Stimulated activated naive CD4-positive, alpha-beta T cell (primary cell): ENCODE measurements around the gene TMEM204.

Experiments used
- DNase-seq, 6 experiments: peaks; one replicate each; lab custom pipeline; 2025; lab: John Stamatoyannopoulos, UW

TMEM204 gene

DNA sequence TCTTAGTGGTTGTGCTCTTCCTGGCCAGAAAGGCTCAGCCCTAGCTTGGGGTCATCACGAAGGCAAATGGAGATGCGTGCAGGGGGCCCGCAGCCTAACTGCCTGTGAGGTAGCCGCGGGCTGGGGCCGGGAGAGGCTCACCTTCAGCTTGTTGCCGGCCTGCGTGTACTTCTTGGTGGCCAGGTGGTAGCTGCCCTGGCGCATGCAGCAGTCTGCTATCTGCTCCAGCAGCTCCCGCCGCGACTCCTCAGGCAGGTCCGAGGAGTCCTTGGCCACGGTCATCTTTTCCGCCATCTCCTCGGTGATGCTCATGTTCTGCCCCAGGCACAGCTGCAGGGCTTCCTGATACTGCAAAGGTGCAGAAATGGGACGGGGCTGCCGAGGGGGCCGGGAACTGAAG is 13.0 kb upstream of the TMEM204 start:
- DNase-seq = no peak

DNA sequence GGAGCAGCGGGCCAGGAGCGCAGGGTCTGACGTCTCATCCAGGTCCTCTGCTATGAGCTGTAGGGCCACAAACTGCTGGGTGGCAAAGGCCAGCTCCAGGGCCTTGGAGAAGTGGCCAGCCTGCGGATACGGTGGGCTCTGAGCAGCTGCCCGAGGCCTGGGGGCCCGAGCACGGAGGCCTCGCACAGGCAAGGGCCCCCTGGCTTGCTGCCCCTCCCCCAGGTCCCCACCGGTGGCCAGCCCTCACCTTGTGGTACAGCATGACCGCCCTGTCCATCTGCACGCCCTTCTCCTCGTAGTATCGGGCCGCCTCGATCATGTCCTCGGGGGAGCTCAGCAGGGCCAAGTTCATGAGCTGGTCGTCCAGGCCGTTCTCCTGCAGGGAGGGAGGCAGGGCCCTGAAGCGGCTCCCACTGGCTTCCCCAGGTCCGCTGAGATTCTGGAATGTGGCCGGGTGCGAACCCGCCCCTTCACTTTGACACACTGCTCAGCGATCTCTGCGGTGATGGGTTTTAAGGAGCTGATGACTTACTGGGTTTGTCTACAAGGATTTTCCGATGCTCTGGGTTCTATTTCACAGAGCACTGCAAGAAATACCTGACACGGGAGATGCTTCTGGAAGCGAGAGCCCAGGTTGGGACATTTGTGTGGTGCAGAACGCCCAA is 9.8 kb upstream of the TMEM204 start:
- DNase-seq = no peak

DNA sequence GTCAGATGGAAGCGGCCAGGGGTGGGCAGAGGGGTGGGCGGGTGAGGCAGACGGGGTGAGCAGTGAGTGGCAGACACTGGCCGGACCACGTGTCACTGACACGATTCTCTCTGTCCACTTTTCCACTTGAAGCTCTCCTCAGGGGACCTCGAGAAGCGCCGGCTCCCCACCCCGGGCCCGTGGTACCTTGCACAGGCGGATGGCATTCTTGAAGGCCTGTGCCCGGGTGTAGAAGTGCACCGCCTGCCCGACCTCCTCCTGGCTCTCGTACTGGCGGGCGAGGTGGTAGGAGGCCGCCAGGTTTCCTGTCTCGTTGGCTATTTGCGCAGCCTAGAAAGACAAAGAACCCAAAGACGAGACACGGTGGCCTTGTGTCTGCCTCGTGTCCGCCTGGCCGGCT is 9.1 kb upstream of the TMEM204 start:
- DNase-seq = no peak

DNA sequence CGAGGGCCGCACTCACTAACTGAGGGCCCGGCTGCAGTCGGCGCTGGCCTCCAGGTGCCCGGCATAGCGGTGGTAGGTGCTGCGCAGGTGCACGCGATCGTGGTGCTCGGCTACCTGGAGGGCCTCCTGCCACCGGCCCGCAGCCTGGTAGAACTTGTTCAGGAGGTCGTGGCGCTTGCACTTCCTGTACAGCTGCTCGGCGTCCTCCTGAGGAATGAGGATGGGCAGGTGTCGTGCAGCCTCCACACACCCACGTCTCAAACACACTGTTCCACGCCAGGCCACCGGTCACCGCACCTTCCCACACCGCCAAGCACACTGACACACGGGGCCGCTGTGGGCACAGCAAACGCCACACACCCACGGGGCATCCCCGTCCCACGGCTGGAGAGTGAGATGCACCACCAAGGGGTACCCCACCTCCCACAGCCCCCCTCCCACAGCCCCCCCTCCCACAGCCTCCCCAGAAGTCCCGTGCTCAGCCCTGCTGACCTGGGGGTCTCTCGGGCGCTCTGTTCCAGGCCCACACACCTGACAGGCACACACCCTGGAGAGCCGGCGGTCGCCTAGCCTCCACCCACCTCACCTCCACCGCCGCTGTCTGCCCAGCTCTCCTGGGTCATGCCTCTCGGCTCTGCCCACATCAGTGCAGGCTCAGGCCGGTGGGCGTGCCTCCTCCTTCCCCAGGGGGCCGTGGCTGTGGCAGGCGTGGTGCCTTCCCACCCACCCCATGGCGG is 7.4 kb upstream of the TMEM204 start:
- peak in 3 of 6 experiments; percentile 16 to 35 (median 27) for DNase-seq

DNA sequence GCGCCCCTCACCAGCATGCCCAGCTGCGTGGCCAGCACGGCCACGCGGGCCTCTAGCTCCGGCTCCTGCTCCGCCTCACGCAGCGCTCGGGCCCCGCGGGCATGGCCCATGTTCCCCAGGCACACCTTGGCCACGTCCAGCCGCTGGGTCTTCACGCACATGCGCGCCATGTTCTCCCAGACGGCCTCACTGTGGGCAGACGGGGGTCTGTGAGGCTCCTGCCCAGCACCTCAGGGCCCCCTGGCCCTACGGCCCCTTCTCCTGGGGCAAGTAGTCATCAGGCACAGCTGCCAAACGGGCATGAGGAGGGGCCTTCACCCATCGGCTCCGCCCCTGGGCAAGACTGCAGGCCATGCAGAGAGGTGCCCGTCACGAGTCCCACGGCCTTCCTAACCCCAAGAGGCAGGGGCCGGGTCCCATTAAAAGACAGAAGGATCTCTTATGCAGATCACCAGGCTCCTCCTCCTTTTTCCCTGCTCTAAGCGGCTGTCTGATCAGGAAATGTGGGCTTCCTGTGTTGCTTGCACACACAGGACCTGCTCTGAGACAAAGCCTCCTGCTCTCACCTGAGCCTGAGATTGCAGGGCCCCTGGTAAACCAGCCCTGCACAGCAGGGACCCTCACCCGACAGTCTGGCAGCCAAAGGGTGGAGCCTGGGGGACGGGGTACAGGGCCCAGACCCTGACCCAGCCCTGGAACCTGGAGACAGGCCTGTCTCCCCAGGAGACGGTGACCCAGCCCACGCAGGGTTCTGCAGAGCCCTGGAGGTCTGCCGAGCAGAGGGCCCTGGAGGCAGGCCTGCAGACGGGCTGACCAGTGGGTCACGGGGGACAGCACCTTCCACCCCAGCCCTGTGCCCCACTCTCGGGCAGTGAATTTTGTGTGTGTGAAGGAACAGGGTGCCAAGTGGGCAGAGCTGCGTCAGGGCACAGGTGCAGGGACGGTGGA is 6.6 kb upstream of the TMEM204 start:
- peak; percentile 20 to 62 (median 27) for DNase-seq

DNA sequence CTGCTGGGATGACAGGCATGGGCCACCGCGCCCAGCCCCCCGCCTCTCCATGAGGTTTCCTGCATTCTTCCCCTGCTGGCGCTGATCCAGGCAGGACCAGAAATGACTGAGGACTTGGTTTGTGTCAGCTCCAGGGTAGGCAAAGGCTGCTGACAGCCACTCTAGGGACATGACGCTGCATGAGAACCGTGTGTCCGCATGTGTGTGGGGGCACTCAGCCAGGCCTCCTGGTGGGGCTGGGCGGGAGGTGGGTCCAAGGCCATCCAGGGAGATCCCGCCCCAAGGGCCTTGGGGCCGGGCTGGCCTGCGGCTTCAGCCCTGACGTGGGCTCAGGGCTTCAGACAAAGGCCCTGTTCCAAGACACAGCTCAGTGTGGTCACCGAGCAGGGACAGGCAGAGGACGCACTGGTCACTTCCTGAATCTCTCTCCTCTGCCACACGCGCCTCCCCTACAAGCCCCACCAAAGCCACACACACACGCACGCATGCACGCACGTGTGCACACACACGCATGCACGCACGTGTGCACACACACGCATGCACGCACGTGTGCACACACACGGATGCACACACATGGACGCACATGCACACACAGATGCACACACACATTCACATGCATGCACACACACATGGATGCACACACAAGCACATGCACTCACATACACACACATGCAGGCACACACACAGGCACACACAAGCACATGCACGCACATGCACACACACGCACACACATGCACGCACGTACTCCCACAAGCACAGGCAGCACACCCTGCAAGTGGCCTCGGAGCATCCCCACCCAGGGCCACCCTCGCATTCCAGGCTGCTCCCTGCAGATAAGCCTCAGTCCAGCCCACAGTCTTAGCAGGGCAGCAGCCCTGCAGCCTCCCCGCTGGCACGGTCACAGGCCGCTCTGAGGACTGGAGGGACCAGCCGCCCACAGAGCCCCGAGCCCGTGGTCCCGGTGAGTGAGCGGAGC is 5.3 kb upstream of the TMEM204 start:
- DNase-seq = no peak

DNA sequence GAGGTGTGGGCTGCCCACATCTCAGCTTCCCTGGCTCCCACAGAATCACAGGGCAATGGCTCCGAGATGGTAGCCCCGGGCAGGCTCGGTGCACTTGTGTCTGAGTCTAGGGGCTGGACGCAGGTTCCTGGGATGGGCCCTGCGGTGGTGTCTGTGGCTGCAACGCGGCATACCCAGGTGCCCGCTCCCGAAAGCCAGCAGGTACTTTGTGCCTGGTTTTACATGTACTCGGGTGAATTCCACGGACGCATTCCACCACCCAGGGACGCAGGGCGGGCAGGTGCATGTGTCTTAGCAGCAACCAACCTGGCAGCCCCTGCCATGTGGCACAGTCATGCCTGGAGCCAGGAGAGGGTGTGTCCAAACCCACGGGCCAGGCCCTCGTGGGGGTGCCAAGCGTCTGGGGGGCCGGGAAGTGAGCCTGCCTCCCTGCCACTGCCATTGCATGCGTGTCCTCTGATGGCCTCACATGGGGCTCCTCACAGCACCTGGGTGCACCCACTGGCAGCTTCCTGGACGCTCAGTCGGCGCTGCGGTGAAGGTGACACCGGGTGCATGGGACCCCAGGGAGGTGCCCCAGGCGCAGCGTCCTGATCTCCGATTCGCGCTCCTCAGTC is 4.4 kb upstream of the TMEM204 start:
- no peak for DNase-seq

DNA sequence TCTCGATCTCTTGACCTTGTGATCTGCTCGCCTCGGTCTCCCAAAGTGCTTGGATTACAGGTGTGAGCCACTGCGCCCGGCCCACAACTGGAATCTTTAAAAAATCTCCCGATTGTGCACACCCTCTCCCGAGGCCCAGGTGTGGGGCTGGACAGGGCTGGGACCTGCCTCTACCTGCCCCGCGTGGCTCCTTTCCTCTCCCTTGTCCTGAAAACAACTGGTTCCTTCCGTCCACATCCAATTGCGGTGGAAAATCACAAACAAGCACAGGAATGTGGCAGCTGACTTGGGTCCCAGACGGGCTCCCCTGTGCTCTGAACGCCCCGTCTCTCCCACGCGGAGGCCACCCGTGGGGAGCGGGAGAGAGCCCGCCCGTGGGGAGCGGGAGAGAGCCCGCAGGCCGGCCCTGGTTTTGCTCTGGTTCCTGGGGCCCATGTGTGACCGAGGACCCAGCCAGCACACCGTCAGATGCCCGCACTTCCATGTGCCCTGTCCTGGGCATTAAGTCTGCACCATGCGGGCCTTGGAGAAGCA is 3.0 kb upstream of the TMEM204 start:
- DNase-seq = no peak

DNA sequence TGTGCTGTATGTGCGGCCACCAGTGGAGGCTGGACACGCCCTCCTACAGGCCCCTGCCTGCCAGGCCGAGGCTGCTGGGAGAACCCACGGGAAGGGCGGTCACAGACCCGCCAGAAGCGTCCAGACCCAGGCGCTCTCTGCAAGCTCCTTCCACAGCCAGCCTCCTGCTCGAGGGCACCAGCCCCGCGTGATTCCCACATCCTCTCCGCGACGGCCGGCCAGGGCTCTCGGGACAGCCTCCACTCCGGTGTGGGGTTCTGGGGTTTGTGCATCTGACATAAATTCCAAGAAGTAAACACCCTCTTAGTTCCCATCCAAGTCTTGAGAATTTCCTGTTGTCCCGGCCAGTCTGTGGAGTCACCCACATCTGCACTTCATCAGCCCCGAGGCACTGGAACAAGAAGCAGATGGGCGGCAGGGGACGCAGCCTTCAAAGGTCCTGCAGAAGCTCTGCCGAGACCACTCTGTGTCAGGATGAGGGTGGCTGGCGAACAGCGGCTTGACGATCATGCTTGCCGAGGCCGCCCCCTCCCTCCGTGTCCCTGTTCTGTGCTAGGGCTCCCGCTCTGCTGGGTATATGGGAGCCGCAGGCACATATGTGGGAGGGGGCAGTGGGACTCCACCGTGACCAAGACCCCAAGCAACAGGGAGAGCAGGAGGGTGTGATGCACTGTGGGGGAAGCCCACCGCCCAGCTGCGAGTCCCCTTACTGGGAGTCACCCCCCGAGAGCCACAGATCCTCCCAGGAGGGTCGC is 2.4 kb upstream of the TMEM204 start:
- no peak for DNase-seq

DNA sequence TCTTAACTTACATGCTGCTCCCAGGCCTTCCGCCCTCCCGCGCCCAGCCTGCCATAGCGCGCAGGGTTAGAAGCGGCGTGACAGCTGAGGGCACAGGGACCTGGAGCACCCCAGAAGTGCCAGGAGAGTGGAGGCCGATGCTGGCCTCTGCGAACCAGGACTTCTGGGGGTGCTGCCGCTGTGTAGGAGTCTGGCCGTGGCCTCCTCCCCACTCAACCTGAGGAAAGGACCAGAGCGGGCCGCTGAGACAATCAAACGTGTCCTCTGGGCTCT is 1.9 kb upstream of the TMEM204 start:
- no peak for DNase-seq

DNA sequence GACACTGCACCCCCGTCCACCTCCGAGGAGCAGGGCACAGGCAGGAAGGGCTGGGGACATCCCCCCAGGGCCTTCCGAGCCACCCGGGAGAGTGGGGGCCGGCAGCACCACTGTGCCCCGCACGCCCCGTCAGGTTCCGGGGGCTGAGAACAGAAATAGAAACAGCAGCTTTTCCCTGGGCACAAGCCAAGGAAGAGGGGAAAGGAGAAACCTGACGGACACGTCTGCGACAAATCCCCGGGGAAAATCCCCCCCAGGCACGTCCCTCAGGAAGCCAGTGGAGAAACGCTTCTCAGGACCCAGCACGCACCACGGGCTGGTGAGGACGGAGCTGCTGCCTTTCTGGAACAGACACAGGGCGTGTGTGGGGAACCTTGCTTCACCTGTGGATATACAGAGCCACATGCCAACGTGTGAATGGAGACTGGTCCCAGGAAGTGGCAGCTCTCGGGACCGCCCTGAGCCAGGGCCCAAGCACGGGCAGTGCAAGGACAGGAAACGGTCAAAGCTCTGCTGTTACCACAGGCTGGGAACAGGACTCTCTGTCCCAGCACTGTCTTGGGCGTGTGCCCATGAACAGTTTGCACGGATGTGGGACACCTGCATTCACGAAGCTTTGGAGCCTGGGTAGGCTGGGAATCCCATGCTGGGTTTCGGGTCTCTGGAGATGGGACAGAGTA is 1.2 kb upstream of the TMEM204 start:
- no peak for DNase-seq

DNA sequence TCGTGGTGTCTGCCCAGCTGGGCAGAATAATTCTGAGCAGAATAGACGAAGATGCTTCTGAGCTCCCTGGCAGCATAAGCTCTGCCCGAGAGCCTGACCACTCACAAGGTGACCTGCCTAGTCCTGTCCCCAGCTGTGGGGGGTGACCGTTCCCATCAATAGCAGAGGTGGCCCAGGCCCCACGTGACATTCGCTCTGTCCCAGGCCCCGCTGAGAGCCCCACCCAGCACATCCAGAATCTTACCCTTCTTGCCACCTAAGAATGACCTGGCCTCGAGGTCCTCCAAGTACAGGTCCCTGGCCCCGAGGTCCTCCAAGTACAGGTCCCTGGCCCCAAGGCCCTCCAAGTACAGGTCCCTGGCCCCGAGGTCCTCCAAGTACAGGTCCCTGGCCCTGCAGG is 695 bp upstream of the TMEM204 start:
- DNase-seq = no peak

DNA sequence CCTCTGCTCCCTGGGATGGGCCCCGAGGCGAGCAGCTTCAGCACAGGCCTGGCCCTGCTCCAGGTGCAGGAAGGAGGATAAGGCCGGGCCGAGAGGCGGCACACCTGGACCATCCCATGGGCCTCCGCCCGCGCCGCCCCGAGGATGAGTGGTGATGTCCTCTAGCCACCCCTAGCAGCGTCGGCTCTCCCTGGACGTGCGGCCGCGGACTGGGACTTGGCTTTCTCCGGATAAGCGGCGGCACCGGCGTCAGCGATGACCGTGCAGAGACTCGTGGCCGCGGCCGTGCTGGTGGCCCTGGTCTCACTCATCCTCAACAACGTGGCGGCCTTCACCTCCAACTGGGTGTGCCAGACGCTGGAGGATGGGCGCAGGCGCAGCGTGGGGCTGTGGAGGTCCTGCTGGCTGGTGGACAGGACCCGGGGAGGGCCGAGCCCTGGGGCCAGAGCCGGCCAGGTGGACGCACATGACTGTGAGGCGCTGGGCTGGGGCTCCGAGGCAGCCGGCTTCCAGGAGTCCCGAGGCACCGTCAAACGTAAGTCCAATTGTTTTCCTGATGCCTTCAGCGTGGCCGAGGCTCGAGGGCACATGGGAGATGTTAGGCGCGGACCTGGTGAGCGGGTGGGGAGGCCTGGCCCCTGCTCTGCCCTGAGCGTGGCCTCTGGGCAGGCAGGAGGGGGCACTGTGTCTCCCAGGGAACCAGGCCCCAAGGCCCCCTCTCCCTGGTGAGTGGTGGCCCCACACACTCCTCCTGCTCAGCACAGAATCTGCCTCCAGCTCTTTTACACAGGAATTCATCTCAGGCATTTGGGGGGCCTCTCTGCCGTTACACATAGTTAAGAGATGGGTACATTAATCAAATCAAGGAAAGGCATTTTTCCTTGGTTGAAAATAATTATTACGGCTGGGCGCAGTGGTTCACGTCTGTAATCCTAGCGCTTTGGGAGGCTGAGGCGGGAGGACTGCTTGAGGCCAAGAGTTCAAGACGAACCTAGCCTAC is 855 bp downstream of the TMEM204 start:
- no peak for DNase-seq

DNA sequence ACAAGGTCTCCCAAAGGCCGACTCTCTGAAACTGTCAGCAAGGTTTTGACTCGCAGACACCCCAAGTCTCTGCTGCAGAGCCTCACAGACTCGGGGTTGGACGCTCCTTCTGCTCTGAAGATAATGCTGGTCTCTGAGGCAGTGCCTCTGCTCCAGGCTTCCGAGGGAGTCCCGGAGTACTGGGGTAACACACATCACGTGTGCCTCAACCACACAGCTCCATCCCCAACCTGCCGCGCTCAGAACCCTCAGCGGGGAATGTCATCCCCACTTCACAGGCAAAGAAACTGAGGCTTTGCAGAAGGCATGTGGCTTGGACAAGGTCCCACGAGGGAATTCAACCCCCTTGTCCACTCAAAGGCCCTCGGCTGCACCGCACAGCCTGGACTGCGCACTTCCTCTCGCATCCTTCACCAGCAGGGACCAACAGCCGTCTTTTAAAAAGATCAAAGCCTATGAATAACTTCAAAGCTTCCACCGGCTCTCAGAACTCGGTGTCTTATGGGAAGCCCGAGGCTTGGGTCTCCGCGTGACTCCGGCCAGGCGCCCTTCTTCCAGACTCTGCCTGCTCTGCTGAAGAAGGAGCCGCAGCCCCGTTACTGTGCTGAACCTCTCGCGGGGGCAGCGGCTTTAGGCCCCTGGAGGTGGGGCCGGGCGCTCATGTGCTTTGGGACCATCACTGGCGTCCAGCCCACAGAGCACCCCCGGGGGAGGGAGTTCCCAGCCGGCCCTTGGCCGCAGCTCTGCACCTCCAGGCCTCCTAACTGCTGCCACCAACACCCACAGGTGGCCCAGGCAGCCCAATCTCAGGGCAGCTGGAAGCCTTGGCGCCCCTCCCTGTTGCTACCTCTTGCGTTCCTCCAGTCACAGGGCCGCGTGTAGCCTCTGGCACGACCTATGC is 2.2 kb downstream of the TMEM204 start:
- peak in 4 of 6 experiments; percentile 39 to 58 (median 48) for DNase-seq

DNA sequence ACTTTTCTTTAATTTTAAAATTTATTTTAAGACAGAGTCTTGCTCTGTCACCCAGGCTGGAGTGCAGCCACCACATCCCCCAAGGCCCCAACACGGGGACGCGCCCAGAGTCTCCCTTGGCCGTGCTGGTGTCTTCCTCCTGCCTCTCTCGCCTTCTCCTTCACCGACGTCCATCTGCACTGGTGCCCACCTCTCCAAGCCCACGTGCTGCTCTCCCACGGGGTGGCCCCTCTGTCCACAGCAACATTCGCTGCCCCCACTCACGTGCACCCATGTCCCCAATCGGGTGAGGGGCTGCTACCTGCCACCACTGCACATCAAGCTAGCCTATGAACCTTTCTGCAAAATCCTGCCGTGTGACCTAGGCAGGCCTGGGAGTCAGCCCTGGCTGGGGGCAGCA is 3.1 kb downstream of the TMEM204 start:
- no peak for DNase-seq

DNA sequence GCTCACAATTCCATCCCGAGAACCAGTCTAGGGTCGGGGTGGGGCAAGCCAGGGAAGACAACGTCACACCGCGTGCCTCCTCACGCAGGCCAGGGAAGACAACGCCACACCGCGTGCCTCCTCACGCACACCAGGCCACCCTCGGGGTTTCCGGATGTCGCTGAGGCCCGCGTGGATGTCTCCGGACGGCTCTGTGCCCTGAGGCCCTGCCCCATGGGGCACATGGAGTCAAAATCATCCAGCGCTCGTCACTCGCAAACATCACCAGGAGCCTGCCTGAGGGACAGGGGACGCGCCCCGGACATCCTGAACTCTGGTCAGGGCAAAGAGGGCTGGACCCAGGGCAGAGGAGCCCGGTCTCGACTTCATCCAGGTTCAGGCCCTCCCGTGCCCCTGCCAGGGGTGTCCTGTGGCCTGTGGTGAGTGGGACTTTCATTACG is 3.7 kb downstream of the TMEM204 start:
- no peak for DNase-seq

DNA sequence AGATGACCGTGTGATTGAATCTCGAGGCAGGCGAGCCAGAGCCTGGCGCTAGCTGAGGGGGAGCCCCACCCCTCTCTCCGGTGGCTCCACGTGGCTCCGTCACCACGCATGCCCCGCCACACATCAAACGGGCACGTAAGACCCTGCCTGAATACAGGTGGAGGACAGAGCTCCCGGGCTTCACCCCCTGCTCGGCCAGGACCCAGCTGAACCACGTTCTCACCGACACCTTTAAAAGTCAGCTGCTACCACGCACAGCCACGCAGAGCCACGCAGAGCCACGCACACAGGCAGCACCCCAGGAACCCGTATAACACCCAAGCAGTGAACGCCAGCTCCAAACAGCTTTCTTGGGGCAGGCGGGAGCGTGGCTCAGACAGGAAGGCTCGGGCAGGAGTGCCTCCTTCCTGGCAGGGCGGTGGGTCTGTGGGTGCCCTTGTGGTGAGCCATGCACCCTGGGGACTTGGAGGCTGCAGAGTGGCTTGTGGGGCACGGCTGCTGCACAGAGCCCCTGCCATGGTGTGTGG is 4.4 kb downstream of the TMEM204 start:
- DNase-seq = peak in 5 of 6 experiments; percentile 22 to 43 (median 29)
